PC-3 (cell line): ENCODE measurements around the gene FCN3.

Experiments
- CTCF ChIP-seq: fragments of 300-600 bp; sonication (generic); conservative IDR thresholded peaks from 2 replicates; pipeline ENCODE4 v1.5.1; 2017; ENCODE audit warnings: antibody characterized with exemption, low read depth, mild to moderate bottlenecking, low read length
- EZH2 ChIP-seq: fragments of 300-600 bp; sonication (generic); IDR thresholded peaks from one replicate; pipeline ENCODE4 v1.6.1; 2017; ENCODE audit warnings: antibody characterized with exemption, mild to moderate bottlenecking, low read length; ENCODE audit not compliant: unreplicated experiment
- EZH2phosphoT487 ChIP-seq: fragments of 300-600 bp; sonication (generic); IDR thresholded peaks from 2 replicates; pipeline ENCODE4 v1.6.1; 2018; ENCODE audit warnings: mild to moderate bottlenecking, antibody characterized with exemption, low read length, borderline replicate concordance

- TF ChIP-seq CTCF (no peak), EZH2phosphoT487 (no peak), EZH2 (no peak)
Observed at GRCh38 chr1:27406362-27406680, 31.7 kb upstream of the FCN3 start.
